Common myeloid progenitor, CD34-positive (primary cell): ENCODE data around the gene MACROD2.

ENCODE experiments used
- CTCF ChIA-PET: fragments of 350-600 bp; sonication (Branson Sonifier 250); formaldehyde crosslinking; loops from one replicate; lab custom pipeline; 2021; ENCODE audit warnings: antibody characterized with exemption; lab: Charles Lee
- POLR2A ChIA-PET: fragments of 350-600 bp; sonication (Branson Sonifier 250); formaldehyde crosslinking; loops from one replicate; lab custom pipeline; 2021; ENCODE audit warnings: antibody characterized with exemption; lab: Charles Lee
- DNase-seq, 3 donors: peaks; one replicate each; pipeline versions ENCODE4 v3.0.0 to v3.0.0-alpha.2; 2013
- H3K27ac ChIP-seq, 2 experiments: 1 replicate in 1 of 2; 2 replicates in 1 of 2; pipeline ENCODE4 v1.7.0; 2013; ENCODE audit warnings: inconsistent platforms in 2 of 2, low read length in 2 of 2, mild to moderate bottlenecking in 2 of 2, low read depth in 1 of 2, moderate library complexity in 1 of 2; ENCODE audit not compliant: severe bottlenecking in 2 of 2, insufficient read depth in 1 of 2, poor library complexity in 1 of 2
- H3K27me3 ChIP-seq, 5 experiments: replicated peaks in 2 of 5; 1 replicate in 3 of 5; 2 replicates in 2 of 5; pipeline versions ENCODE4 v1.6.1 to v1.7.0; 2013; ENCODE audit warnings: low read length in 4 of 5, mild to moderate bottlenecking in 2 of 5, moderate library complexity in 2 of 5, inconsistent platforms in 1 of 5; ENCODE audit not compliant: insufficient read depth in 5 of 5, control insufficient read depth in 4 of 5
- H3K36me3 ChIP-seq, 4 experiments: 1 replicate in 2 of 4; 2 replicates in 2 of 4; pipeline versions ENCODE4 v1.6.1 to v1.7.0; 2013; ENCODE audit warnings: low read length in 3 of 4, control low read depth in 1 of 4, mild to moderate bottlenecking in 1 of 4; ENCODE audit not compliant: control insufficient read depth in 4 of 4, insufficient read depth in 4 of 4
- H3K4me1 ChIP-seq, 4 experiments: 1 replicate in 3 of 4; 2 replicates in 1 of 4; pipeline versions ENCODE4 v1.6.1 to v1.7.1; 2013; ENCODE audit warnings: low read length in 3 of 4, mild to moderate bottlenecking in 3 of 4, control low read depth in 1 of 4, inconsistent platforms in 1 of 4, moderate library complexity in 1 of 4; ENCODE audit not compliant: control insufficient read depth in 4 of 4, insufficient read depth in 4 of 4; ENCODE audit errors: control extremely low read depth in 1 of 4
- H3K4me3 ChIP-seq, 7 experiments: 1 replicate in 4 of 7; 2 replicates in 3 of 7; pipeline versions ENCODE4 v1.5.1 to v1.7.0; 2013; ENCODE audit warnings: mild to moderate bottlenecking in 7 of 7, low read length in 6 of 7, moderate library complexity in 6 of 7, inconsistent platforms in 2 of 7, low read depth in 2 of 7, control low read depth in 1 of 7; ENCODE audit not compliant: insufficient read depth in 4 of 7, control insufficient read depth in 1 of 7; ENCODE audit errors: extremely low read depth in 1 of 7
- H3K9me3 ChIP-seq, 5 experiments: 1 replicate in 4 of 5; 2 replicates in 1 of 5; pipeline versions ENCODE4 v1.6.1 to v1.7.1; 2013; ENCODE audit warnings: low read length in 4 of 5, mild to moderate bottlenecking in 2 of 5, inconsistent platforms in 1 of 5, low read depth in 1 of 5, moderate library complexity in 1 of 5; ENCODE audit not compliant: control insufficient read depth in 4 of 5, insufficient read depth in 2 of 5; ENCODE audit errors: control extremely low read depth in 1 of 5
- WGBS: methylation state at CpG from one replicate; pipeline ENCODE4 v1.1.5; 2013; ENCODE audit not compliant: insufficient coverage; 5-methylcytosine and 5-hydroxymethylcytosine counted together

Gene MACROD2

DNA sequence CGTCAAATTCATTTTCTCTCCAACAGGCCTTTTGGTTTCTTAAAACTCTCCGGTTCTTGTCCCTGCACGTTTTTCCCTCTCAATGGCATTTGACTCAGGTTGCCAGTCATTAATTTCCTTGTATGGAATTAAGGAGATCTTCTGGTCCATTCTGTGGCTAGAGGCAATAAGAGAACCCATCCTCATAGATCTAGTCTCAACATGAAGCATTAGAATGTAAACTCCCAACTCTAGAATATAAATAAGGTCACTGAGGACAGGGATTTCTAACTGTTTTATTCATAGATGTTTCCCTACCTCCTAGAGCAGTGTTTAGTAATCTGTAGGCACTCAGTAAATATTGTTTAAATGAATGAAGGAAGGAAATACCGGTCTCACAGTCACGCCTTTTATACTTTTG is 527.3 kb downstream of the MACROD2 start:
- ChIA-PET POLR2A (no interaction called here), CTCF (no interaction called here)
- H3K4me1 ChIP-seq = peaks cover 0 to 9% (median 3%) of the 10 kb centered on the region in 4 experiments
- no peak overlapping the region for H3K27ac ChIP-seq
- H3K27me3 ChIP-seq = no peaks in the 10 kb centered on the region
- H3K36me3 ChIP-seq = no peaks in the 10 kb centered on the region
- 100% methylated on average over 1 of the region's 5 CpGs for WGBS
- no peaks in the 10 kb centered on the region for H3K9me3 ChIP-seq
- no peak overlapping the region for H3K4me3 ChIP-seq
- DNase-seq = no peak

GRCh38 chr20:14523090-14523489 is 527.8 kb downstream of the MACROD2 start:
- Histone ChIP-seq H3K4me1 (peaks cover 0 to 9% (median 3%) of the 10 kb centered on the region in 4 experiments), H3K36me3 (no peaks in the 10 kb centered on the region), H3K27ac (no peak overlapping the region), H3K4me3 (no peak overlapping the region), H3K9me3 (no peaks in the 10 kb centered on the region), H3K27me3 (no peaks in the 10 kb centered on the region)
- CTCF ChIA-PET = no interaction called here
- WGBS = 100% methylated on average over 1 of the region's 4 CpGs
- POLR2A ChIA-PET = no interaction called here
- no peak for DNase-seq

DNA sequence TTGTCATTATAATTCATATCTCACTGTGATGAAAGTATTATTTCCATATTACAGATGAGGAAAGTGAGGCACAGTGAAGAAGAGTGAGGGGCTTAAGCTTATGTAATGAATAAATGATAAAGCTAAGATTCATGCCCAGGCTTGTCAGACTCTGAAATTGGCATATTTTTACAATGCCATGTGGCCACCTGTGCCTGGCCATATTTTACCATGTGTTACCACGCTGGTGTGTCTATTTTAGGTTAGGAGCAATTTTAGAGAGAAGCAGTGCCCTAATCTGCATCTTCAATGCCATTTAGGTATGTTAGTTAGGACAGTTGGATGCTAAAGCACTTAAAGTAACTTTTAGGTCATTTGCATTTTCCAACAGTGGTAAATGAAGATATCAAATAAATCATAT is 530.1 kb downstream of the MACROD2 start:
- CTCF ChIA-PET = no interaction called here
- WGBS = 100% methylated on average over 1 of the region's 1 CpG
- no peak for DNase-seq

DNA sequence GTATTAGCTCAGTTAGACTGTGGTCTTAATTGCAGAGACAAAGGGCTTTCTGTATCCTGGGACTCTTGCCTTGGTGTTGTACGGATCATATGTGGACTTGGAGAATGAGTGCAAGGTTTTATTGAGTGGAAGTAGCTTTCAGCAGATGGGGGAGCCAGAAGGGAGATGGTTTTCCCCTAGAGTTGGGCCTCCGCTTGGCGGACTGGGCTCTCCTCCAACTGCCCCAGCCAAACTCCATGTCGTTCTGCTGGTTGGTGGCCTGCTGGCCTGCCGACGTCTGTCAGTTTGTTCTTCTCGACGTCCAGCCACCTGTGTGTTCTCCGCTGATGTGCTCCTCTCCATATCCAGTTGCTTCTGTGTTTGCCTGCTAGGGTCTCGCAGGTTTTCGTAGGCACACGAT is 531.6 kb downstream of the MACROD2 start:
- Histone ChIP-seq H3K9me3 (no peaks in the 10 kb centered on the region), H3K27ac (no peak overlapping the region), H3K4me3 (no peak overlapping the region), H3K27me3 (no peaks in the 10 kb centered on the region), H3K36me3 (no peaks in the 10 kb centered on the region), H3K4me1 (no peaks in the 10 kb centered on the region)
- no peak for DNase-seq
- CTCF ChIA-PET = no interaction called here
- POLR2A ChIA-PET = no interaction called here
- WGBS = 97% methylated on average over 11 of the region's 12 CpGs

More for the DNA sequence above, 530.1 kb downstream of the MACROD2 start:
- H3K36me3 ChIP-seq = no peaks in the 10 kb centered on the region
- no peak overlapping the region for H3K27ac ChIP-seq
- peaks cover 0 to 9% (median 3%) of the 10 kb centered on the region in 4 experiments for H3K4me1 ChIP-seq
- H3K27me3 ChIP-seq = no peaks in the 10 kb centered on the region
- POLR2A ChIA-PET = no interaction called here
- no peak overlapping the region for H3K4me3 ChIP-seq
- H3K9me3 ChIP-seq = no peaks in the 10 kb centered on the region

GRCh38 chr20:14531786-14532185 is 536.5 kb downstream of the MACROD2 start:
- H3K4me3 ChIP-seq = no peak overlapping the region
- H3K4me1 ChIP-seq = no peaks in the 10 kb centered on the region
- ChIA-PET POLR2A (no interaction called here), CTCF (no interaction called here)
- no peak for DNase-seq
- no peaks in the 10 kb centered on the region for H3K9me3 ChIP-seq
- WGBS = 100% methylated on average over 3 of the region's 5 CpGs
- H3K27ac ChIP-seq = no peak overlapping the region
- H3K36me3 ChIP-seq = no peaks in the 10 kb centered on the region
- no peaks in the 10 kb centered on the region for H3K27me3 ChIP-seq

- POLR2A ChIA-PET = no interaction called here
- Histone ChIP-seq H3K36me3 (no peaks in the 10 kb centered on the region), H3K4me3 (no peak overlapping the region), H3K27ac (no peak overlapping the region), H3K27me3 (no peaks in the 10 kb centered on the region), H3K4me1 (peaks cover 0 to 4% (median 0%) of the 10 kb centered on the region in 4 experiments), H3K9me3 (no peaks in the 10 kb centered on the region)
- no peak for DNase-seq
- WGBS = no CpG with 5 or more reads among the region's 1 CpG
- CTCF ChIA-PET = interaction anchor here (0.7 kb wide), 1 partner anchor 24 kb away, joined by 3 read pairs; no protein-coding TSS in a partner anchor
Observed at GRCh38 chr20:14536738-14537137, 541.4 kb downstream of the MACROD2 start.

DNA sequence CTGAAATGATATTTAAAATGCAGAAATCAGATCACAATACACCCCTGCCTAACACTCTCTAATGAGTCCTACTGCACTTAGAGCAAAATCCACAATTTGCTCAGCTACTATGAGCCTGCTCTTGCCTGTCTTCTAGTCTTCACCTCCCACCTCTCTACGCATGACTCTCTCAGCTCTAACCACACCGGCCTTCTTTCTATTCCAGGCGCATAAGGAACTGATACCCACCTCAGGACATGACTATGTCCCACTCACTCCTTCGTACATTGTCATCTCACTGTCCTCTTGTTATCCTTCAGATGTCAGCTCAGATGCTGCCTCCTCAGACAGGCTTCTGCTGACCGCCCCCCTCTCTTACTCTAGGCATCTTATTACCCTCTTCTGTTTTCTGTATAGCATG is 543.1 kb downstream of the MACROD2 start:
- no peak for DNase-seq
- no peaks in the 10 kb centered on the region for H3K36me3 ChIP-seq
- ChIA-PET CTCF (no interaction called here), POLR2A (no interaction called here)
- H3K4me3 ChIP-seq = no peak overlapping the region
- H3K4me1 ChIP-seq = peaks cover 0 to 4% (median 0%) of the 10 kb centered on the region in 4 experiments
- no peak overlapping the region for H3K27ac ChIP-seq
- no peaks in the 10 kb centered on the region for H3K9me3 ChIP-seq
- H3K27me3 ChIP-seq = no peaks in the 10 kb centered on the region
- WGBS = 81% methylated on average over 5 of the region's 5 CpGs
